NT2/D1 (cell line): ENCODE results near the gene NT5C2.
"Not testable (repeated sequence)": the region's sequence is repeated elsewhere in the genome, so short reads cannot be mapped to it uniquely, and the experiment has no call there.

Experiments used
- YY1 ChIP-seq: IDR thresholded peaks from 2 replicates; pipeline ENCODE4 v1.6.1; 2011; ENCODE audit not compliant: insufficient read length, insufficient read depth
- ZNF274 ChIP-seq: IDR thresholded peaks from 2 replicates; pipeline ENCODE4 v1.6.1; 2011; ENCODE audit warnings: mild to moderate bottlenecking, low read depth, low read length

DNA sequence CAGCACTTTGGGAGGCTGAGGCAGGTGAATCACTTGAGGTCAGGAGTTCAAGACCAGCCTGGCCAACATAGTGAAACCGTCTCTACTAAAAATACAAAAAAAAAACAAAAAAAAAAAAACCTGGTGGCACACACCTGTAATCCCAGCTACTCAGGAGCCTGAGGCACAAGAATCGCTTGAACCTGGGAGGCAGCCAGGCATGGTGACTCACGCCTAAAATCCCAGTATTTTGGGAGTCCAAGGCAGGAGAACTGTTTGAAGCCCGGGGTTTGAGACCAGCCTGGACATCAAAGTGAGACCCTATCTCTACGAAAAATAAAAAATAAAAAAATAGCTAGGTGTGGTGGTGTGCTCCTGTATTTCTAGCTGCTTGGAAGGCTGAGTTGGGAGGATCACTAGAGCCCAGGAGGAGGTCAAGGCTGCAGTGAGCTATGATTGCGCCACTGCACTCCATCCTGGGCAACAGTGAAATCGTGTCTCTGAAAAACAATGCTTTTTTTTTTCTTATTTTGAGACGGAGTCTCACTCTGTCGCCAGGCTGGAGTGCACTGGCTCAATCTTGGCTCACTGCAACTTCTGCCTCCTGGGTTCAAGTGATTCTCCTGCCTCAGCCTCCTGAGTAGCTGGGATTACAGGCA lies 29.2 kb downstream of the NT5C2 start:
- TF ChIP-seq ZNF274, YY1: not testable (repeated sequence)
